ENCODE data around the gene ZFR.
"Not testable (repeated sequence)": the region's sequence is repeated elsewhere in the genome, so short reads cannot be mapped to it uniquely, and the experiment has no call there.

The ZFR gene

DNA sequence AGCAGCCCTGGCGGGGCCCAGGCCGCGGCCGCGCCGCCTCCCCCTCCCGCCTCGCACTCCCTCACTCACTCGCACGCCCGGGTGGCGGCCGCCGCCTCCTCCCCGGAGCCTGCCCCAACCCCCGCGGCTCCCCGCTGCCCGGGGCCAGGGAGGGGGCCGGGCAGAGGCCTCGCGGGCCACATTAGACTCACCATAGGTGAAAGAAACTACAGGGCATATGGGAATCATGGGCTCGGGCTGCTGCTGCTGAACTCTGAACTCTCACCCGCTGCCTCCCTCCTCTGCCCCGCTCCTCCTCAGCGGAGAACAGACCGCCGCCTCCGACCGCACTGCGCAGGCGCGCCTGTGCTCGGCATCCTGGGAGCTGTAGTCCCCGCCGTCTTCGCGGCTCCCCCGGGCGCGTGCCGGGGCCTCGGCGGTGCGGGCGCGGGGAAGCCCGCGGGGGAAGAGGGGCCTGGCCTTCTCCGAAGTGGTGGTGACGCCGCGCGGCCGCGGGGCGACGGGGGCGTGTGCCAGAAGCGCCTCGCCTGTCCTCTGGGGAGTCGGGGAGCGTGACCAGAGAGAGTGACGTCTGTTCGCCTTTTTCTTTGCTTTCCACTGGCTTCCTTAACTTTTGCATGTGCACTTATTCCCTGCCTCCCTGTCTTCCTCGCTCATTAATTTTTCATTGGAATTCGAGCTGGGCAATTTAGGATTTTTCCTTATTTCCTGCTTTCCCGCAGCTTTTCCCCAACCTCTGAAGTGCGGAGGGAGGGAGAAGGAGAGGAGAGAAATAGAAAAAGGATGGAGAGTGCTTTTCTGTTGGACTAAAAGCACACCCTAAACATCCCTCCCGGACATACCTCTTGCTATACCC is at the start of gene ZFR:
TSS of gene ZFR (minus strand) at position 310 of the 856 bp plus-strand sequence. CDS start at position 228, 82 bp downstream.
- DNase-seq = peak; percentile 96

DNA sequence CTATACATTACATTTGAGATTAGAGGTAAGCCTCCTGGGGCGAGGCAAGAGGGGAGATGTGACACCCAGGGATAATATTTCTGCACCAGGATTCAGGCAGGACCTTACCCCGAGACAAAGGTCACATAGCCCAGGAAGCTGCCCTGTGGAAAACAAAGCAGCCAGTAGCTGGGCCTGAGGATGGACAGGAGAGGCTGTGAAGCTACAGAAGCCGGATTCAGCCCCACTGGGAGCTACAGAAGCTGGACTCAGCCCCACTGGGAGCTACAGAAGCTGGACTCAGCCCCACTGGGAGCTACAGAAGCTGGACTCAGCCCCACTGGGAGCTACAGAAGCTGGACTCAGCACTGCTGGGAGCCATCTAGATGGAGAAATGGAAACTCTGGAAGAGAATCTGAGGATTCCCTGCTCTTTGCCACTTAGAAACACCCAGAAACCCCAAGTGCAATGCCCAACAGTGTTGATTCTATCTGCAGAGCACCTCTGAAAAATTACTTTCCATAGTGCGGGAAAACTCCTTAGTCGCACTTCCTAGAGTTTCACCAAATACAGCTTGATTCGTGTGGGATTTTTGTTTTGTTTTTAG is 46.5 kb upstream of the ZFR start:
- DNase-seq = no peak

DNA sequence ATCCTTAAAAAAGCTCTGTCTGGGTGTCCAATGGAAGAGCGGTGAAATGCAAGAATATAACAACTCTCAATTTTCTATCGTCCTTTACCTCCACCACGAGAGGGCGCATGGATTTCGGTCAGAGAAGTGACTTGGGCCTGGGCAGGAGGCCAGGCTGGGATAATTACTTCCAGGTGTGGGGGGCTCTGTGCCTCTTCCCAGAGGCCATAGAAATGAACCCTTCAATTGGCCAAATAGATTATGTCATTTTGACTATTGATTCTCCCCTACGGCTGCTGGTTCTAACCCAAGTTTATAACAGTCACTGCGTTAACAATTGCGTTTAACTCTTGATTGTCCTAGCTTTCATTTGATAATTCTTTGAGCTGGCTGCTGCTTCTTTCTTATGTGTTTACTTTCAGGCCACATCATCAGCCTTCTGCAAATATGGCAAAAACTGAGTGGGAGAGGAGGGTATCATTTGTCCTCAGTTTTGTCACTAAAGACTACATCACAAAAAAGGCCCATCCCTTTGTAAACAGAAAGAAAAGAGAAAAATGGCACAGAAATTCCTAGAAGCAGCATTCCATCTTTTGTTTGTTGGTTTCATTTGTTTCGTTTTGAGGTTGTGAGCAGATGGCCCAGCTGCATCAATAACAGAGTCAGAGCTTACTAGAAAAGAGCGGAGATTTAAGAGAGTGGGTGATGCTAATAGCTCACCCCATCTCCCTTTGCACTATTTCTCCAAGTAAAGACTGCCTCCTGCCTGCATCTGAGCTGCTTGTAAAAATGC is 45.4 kb upstream of the ZFR start:
- DNase-seq = peak; percentile 80

DNA sequence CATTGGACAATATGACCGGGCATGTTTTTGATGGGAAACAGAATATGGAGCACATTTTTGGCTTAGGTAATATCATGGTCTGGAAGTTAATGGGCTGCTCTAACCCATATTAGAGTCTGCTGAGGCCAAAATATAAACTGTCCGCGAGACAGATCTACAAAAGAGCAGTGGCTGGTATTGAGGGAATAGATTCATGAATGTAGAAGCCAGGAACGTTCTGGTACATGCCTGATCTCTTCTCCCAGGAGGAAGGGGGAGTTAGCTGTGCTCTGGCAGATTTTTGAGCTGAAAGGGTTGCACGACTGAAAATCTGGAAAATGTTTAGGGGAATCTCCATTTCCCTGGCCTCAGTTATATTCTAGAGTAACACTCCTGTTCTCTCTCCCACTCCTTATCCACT is 42.9 kb upstream of the ZFR start:
- DNase-seq = no peak

DNA sequence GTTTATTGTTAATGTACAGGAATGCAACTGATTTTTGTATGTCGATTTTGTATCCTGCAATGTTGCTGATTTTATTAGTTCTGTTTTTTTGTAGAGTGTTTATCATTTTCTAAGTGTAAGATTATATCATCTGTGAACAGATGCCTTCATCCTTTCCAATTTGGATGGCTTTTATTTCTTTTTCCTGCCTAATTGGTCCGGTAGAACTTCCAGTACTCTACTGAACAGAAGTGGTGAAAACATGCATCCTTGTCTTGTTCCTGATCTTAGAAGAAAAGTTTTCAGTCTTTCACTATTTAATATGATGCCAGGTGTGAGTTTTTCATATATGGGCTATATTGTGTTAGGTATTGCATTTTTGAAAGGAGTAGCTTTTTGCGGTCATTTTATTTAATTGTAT is 42.5 kb upstream of the ZFR start:
- DNase-seq = no peak

DNA sequence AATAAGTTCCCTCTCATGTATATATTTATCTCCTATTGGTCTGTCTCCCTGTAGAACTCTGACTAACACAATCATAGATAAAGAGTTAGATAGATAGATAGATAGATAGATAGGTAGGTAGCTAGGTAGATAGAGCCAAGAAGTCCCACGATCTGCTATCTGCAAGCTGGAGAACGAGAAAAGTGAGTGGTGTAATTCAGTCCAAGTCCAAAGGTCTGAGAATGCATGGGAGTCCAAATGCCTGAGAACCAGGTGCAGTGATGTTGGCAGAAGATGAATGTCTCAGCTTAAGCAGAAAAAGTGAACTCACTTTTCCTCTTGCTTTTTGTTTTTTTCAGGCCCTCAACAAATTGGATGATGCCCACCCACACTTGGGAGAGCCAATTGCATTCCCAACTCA is 37.7 kb upstream of the ZFR start:
- DNase-seq = no peak

DNA sequence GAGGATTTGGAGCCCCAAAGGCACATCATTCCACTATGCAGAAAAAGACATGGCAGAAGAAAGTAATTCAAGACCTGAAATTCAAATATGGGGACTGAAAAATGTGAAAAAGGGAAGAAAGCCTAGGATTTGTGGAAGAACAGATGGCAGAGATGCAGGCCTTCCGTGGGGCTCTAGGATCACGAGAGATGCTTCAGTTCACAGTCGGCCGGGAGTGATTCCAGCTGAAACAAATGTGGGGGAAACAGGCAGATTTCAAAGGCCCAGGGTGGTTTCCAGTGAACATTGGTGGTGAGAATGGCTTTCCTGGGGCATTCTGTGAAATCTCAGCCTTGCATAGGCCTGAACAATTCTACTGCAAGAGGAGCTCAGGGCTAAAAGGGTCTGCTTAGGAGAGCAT is 34.6 kb upstream of the ZFR start:
- no peak for DNase-seq

DNA sequence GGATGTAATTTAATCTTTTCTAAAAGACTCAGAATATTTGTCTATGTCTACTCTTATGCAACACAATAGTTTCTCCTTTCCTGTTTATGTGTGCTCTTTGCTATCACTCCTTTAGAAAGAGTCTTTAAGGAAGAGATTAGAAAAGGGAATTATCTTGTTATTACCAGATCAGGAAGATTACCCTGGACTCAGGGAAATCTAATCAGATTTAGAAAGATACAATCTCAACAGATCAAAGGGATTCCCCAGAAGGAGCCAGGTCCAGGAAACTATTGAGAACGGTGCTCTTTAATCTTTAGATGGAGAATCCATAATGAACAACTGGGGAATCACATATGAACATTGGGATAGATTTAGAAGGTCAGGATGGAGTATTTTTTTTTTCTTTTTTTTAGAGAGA is 32.4 kb upstream of the ZFR start:
- DNase-seq = no peak

DNA sequence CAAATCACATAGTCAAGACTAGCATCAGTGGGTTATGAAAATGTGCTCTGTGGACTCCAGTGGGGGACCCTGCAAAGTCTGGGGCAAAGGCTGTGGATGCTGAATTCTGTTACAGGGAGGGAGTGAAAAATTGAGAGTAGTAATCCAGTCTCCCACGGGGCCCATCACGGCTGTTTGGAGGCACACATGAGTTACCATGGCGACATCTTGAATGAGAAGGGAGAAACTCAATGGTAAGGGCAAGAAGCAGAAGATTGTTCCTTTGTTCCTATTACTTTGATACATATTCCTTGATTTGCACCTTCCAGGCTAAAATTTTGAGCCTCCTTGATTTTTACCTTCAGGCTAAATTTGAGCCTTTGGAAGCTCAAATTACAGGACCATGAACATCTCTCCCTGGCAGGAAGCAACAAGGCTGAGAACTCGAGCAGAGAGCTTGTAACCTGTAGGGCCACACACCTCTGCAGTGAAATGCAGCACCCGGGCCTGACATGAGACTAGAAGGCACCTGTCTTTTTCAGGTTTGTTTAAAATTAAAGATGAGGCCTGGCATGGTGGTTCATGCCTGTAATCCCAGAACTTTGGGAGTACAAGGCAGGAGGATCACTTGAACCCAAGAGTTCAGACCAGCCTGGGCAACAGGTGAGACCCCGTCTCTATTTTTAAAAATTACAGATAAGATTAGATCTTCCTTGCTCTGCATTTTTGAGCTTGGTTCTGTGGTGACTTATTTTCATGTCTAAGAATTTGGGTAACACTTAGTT is 31.0 kb upstream of the ZFR start:
- DNase-seq = no peak

DNA sequence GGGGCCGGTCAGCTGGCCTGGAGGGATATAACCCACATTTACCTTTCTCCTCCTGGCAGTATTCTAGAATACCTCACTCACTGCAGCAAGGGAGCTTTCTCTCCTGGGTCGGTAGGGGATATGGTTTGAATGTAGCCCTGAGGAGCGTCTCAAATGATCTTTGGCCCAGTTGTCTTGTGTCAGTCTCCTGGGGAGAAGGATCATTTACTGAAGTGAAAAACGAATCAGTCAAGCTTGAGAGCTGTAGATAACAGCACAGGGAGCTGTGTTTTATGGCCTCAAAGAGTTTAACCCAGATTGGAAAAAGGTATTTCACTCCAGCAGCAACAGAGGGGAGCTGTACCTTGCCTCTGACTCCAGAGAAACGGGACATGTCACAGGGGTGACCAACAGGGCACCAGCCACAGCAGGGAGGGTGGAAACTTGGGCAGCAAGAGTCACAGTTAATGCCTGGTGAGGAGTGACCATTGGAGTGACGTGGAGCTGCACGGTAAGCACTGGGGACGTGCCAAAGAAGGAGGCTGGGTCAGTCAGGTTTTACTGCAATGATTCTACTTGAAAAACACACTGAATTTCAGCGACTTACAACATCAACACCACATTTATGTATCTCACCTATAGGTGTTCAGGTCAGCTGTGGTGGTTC is 29.8 kb upstream of the ZFR start:
- DNase-seq = no peak

DNA sequence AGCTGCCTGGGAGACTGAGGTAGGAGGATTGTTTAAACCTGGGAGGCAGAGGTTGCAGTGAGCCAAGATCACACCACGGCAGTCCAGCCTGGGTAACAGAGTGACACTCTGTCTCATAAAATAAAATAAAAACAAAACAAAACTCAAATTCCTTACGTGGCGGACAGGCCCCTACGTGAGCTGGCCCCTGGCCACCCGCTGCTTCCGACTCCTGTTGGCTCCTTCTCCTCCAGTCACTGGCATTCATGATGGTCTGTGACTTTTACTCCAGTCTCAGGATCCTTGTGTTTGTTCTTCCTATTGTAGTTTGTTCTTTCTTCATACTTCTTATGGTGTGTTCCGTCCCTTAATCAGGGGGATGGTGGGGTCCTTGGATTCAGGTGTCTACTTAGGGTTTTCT is 28.5 kb upstream of the ZFR start:
- no peak for DNase-seq

DNA sequence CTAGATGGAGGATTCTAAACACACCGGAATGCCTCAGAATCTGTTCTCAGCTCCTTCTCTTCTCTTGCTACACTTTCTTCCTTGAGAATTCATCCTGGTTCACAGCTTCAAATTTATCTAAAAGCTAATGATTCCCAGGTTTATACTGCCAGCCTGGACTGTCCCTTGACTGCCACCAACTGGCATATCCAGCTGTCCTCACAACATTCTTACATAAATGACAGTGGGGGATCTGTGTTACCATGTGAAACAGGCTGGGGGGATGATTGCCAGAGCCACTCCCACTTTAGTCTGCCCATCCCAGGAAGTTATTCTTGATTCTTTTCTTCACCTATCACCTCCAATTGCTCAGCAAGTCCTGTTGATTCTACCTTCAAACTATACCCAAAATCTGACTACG is 27.2 kb upstream of the ZFR start:
- no peak for DNase-seq

DNA sequence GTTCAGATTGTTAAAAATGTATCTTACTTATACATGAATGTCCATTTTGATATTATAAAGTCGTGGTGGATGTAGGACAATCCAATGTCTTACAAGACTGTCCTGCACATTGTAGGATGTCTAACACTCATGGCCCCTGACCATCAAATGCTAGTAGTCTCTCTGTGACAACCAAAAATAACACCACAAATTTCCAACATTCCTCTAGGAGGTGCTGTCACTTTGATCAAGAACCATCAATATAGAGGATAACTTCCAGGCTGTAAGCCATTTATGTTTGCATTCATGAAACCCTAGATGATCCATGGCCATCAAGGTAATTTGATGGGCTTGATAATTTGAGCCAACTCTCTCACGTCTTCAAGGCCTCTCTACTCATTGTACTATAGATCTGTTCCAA is 20.5 kb upstream of the ZFR start:
- no peak for DNase-seq

DNA sequence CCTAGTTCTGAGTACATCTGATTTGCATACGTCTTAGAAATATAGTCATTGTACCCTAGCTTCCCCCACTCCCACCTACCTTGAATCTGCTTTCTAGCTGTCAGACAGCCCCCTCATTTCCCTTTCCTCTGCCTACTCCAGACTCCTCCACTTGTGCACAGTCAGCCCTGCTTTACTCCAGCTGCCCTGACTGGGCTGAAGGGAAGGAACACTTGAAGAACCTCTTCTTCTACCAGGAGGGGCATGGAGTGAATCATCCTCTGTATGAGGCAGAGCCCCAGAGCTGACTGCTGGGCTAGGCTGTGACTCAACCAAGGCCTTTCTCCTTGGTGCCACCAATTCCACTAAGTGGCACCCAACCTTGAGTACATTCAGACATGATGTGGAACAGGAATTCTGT is 18.1 kb upstream of the ZFR start:
- DNase-seq = peak; percentile 37

DNA sequence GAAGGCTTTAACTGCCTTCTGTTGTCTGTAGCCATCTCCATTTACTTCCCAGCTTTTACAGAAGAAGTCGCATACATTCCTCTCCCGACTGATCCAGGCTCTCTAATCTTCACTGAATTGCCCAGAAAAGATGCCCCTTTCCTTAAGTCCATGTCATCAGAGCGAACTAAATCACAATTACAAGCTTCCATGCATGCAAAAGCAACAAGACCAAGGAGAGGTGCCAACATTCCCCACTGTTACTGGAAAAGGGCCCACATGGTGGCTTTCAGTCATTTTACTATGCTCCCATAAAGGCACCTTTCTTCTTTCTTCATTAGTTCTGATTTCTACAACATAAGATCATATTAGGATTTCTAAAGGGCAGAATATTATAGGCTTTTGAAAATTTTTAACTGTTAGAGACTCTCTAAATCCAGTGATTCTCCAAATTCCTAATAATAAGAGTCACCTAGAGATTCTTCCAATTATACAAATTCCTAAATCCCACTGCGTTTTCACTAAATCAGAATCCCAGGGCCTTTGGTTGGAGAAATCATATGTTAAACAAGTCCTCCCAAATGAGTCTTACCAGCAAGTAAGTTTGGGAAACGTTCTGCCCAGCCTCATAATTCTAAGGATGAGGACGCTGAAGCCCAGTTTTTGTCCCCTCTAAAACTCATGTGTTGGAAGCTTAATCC is 17.0 kb upstream of the ZFR start:
- no peak for DNase-seq

DNA sequence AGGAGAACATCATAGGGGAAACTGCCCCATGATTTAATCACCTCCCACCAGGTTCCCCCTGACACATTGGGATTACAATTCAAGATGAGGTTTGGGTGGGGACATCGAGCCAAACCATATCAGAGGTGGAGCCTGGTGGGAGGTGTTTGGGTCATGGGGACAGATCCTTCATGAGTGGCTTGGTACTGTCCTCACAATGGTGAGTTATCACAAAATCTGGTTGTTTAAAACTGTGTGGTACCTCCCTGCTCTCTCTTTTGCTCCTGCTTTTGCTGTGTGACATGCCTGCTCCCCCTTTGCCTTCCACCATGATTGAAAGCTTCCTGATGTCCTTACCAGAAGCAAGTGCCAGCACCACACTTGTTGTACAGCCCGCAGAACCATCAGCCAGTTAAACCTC is 16.2 kb upstream of the ZFR start:
- DNase-seq = no peak

DNA sequence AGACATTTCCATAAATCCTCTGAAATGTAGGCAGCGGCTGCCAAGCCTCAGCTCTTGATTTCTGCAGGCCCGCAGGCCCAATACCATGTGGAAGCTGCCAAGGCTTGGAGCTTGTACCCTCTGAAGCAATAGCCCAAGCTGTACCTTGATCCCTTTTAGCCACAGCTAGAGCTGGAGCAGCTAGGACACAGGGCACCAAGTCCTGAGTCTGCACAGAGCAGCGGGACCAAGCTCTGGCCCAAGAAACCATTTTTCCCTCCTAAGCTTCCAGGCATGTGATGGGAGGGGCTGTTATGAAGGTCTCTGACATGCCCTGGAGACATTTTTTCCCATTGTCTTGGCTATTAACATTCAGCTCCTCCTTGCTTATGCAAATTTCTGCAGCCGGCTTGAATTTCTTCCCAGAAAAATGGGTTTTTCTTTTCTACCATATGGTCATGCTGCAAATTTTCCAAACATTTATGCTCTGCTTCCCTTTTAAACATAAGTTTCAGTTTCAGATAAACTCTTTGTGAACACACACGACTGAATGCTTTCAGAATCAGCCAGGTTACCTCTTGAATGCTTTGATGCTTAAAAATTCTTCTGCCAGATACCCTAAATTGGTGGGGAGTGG is 14.4 kb upstream of the ZFR start:
- no peak for DNase-seq

DNA sequence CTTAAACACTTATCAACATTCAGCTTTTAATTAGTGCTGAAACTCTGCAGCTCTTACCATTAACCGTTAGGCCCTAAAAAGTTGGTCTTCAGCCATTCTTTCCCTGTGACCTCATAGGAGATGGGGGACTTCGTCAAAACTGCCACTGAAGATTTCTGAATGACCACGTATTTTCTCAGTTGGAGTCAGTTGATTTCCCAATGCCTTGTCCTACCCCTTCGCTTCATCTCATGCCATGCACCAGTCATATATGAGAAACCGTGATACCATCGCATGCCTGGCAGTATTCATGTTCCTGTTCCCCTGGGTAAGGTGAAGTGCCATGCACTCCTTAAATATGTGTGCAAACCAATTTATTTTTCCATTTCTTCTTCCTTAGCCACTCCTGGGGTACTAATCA is 10.8 kb upstream of the ZFR start:
- DNase-seq = no peak

DNA sequence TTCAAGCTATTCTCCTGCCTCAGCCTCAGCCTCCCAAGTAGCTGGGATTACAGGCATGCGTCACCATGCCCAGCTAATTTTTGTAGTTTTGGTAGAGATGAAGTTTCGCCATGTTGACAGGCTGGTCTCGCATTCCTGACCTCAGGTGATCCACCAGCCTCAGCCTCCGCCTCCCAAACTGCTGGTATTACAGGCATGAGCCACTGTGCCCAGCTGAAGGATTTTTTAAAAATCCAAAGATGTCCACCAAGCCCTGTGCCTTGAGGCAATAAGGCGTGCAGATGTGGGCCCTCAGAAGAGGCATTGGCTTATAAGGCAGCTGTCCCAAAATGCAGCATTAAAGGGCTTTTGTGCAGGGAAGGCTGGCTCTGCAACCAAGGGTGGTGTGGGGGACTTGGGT is 10.3 kb upstream of the ZFR start:
- no peak for DNase-seq

DNA sequence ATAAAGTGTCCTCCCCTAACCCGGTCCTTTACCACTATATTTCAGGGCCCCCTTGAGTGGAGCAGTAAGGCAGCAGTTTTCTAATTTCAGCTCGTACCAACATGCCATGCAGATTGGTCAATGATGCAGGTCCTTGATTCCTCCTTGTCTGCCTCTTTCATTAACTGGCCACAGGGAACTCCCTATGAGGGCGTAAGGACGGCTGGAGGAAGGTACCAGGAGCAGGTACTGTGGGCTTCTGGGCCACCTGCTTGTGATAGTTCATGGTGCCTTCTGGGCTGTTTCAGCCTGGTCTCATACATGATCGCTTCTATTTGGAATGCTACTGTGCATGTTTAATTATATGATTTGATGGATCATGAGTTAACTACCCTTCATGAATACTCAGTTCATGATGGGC is 9.4 kb upstream of the ZFR start:
- DNase-seq = no peak

DNA sequence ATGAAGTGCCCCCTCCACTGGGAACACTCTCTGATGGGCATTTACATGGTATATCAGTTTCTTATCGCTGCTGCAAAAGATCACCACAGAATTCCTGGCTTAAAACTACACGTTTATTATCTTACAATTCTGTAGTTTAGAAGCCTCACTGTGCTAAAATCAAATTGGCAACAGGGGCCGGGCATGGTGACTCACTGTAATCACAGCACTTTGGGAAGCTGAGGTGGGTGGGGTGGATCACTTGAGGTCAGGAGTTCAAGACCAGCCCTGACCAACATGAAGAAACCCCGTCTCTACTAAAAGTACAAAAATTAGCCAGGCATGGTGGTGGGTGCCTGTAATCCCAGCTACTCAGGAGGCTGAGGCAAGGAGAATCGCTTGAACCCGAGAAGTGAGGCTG is 7.8 kb upstream of the ZFR start:
- DNase-seq = not testable (repeated sequence)

DNA sequence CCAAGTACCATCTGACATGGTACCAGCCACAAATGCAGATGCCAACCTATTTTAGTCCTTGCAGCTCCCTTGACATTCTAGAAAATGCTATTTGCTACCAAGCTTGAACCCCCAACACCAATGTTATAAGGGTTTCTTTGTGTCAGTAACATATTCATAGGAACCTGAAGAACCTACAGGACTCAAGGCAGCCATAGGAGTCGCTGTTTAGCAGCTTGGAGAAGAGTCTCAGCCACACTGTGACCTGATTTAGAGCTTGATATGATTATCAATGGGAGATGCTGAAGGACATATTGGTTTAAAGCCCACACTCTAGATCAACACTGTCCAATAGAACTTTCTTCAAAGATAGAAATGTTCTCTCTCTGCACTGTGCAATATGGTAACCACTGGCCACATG is 6.4 kb upstream of the ZFR start:
- no peak for DNase-seq
